Heart left ventricle (tissue), 13 donors: ENCODE measurements around the gene IGF2BP3.

Source experiments
- CTCF ChIP-seq, 12 donors: fragments of 200-600 bp; sonication (generic) in 4 of 12; IDR thresholded peaks; one replicate each; pipeline versions ENCODE4 v1.5.0 to v1.8.0; 2018 to 2022; ENCODE audit warnings: antibody characterized with exemption in 12 of 12, mild to moderate bottlenecking in 5 of 12
- POLR2A ChIP-seq, 2 donors: fragments of 450-650 bp; IDR thresholded peaks; one replicate each; pipeline ENCODE4 v1.6.1; 2017; ENCODE audit warnings: antibody characterized with exemption in 2 of 2, mild to moderate bottlenecking in 2 of 2, moderate library complexity in 2 of 2
- donor health status: ischemic (EF 13 %, LVEDD 7.1; RV severe dilation, severe dysfunction).
- donor health status: DM: no; HTN: yes; CAD: no.
- donor health status: DM: no; HTN: no; CAD: no.
- donor health status: ischemic (EF 25% LVEDD 6.9; RV normal size, moderate dysfunction).
- donor health status: ischemic (EF 25% LVEDD 5.7; RV mildly dilated, moderate dysfunction).
- donor health status: ischemic (EF 35%, LVEDD 5.7; RV mildly dilated, moderate dysfunction).
- donor health status: nonischemic (EF 11% LVEDD 7.7; RV severe dilation, severe dysfunction).
- donor health status: DM: yes; HTN: yes; CAD: no.
- donor health status: PGD.
- donor health status: ischemic (EF 29% LVEDD 5.4; RV normal size, mild dysfunction).
- donor health status: nonischemic (EF 23%, LVEDD 6.1; RV moderate dilation, normal function).

GRCh38 chr7:23268746-23269145 lies 201.5 kb downstream of the IGF2BP3 start:
- no peak for TF ChIP-seq CTCF (IDR thresholded peaks at IDR 0.05)
- TF ChIP-seq POLR2A (IDR thresholded peaks at IDR 0.05), result no peak
